ENCODE measurements around the gene ZBTB38. TPM values are rescaled to one million over a fixed set of nuclear protein-coding genes. Genes with fewer than 3 reads are reported as not detected.

Gene ZBTB38
- total RNA-seq, 4 donors from 2014 or later: 101 to 147 (median 118) TPM

GRCh38 chr3:141368925-141369794 is 856 bp downstream of the ZBTB38 start:
- no peak for TF ChIP-seq CTCF (IDR thresholded peaks at IDR 0.05; ENCODE audit: low read depth)

GRCh38 chr3:141370065-141370533 is 1.8 kb downstream of the ZBTB38 start:
- no peak for TF ChIP-seq CTCF (IDR thresholded peaks at IDR 0.05; ENCODE audit: low read depth)

- no peak for TF ChIP-seq CTCF (IDR thresholded peaks at IDR 0.05; ENCODE audit: low read depth)
Measured at GRCh38 chr3:141371882-141372281, 3.6 kb downstream of the ZBTB38 start.

- TF ChIP-seq CTCF (IDR thresholded peaks at IDR 0.05; ENCODE audit: low read depth): no peak
Measured at GRCh38 chr3:141372656-141373055, 4.4 kb downstream of the ZBTB38 start.

GRCh38 chr3:141373232-141373631 is 4.9 kb downstream of the ZBTB38 start:
- TF ChIP-seq CTCF (IDR thresholded peaks at IDR 0.05; ENCODE audit: low read depth): no peak

- TF ChIP-seq CTCF (IDR thresholded peaks at IDR 0.05; ENCODE audit: low read depth): no peak
Measured at GRCh38 chr3:141373768-141374526, 5.6 kb downstream of the ZBTB38 start.
